HepG2 (cell line): ENCODE measurements around the gene WDR83. TPM values are rescaled to one million over a fixed set of nuclear protein-coding genes. Genes with fewer than 3 reads are reported as not detected.

Experiments used
- CENPT ChIP-seq: sonication (generic); formaldehyde crosslinking; IDR thresholded peaks from 2 replicates; pipeline ENCODE4 v1.8.0; 2022; ENCODE audit warnings: low read depth, mild to moderate bottlenecking, moderate library complexity, missing genetic modification reagents
- GATAD1 ChIP-seq: IDR thresholded peaks from 2 replicates; pipeline ENCODE4 v1.6.1; 2016; ENCODE audit warnings: missing genetic modification reagents, missing compliant biosample characterization
- GTF2F1 ChIP-seq: fragments of 150-350 bp; IDR thresholded peaks from 2 replicates; pipeline ENCODE4 v1.6.1; 2014; ENCODE audit warnings: low read length
- HBP1 ChIP-seq: IDR thresholded peaks from 2 replicates; pipeline ENCODE4 v1.6.1; 2016; ENCODE audit warnings: low read depth, control low read depth
- HDAC6 ChIP-seq: fragments of 200-600 bp; sonication (generic); IDR thresholded peaks from 2 replicates; pipeline ENCODE4 v1.7.0; 2017; ENCODE audit warnings: mild to moderate bottlenecking, antibody characterized with exemption, low read length, low read depth
- HOXA5 ChIP-seq: sonication (generic); formaldehyde crosslinking; IDR thresholded peaks from 2 replicates; pipeline ENCODE4 v1.4.0; 2020; ENCODE audit warnings: missing genetic modification reagents
- KAT2B ChIP-seq: fragments of 150-350 bp; IDR thresholded peaks from 2 replicates; pipeline ENCODE4 v1.6.1; 2014; ENCODE audit warnings: low read depth, low read length, borderline replicate concordance
- MED13 ChIP-seq: sonication (generic); formaldehyde crosslinking; IDR thresholded peaks from 2 replicates; pipeline ENCODE4 v1.5.0; 2020; ENCODE audit warnings: missing genetic modification reagents
- NR0B2 ChIP-seq: sonication (generic); formaldehyde crosslinking; IDR thresholded peaks from 2 replicates; pipeline ENCODE4 v1.4.0; 2020; ENCODE audit warnings: mild to moderate bottlenecking, missing genetic modification reagents
- TFDP2 ChIP-seq: sonication (generic); formaldehyde crosslinking; IDR thresholded peaks from 2 replicates; pipeline ENCODE4 v1.4.0; 2020; ENCODE audit warnings: missing genetic modification reagents
- ZBTB8A ChIP-seq: sonication (generic); formaldehyde crosslinking; IDR thresholded peaks from 2 replicates; pipeline ENCODE4 v1.4.0; 2020; ENCODE audit warnings: mild to moderate bottlenecking, low read depth, missing genetic modification reagents, borderline replicate concordance
- ZNF260 ChIP-seq: sonication (generic); formaldehyde crosslinking; IDR thresholded peaks from 2 replicates; pipeline ENCODE4 v1.4.0; 2020; ENCODE audit warnings: missing genetic modification reagents, low read depth, mild to moderate bottlenecking, borderline replicate concordance
- ZNF382 ChIP-seq: sonication (generic); formaldehyde crosslinking; IDR thresholded peaks from 2 replicates; pipeline ENCODE4 v1.5.0; 2020; ENCODE audit warnings: missing genetic modification reagents, mild to moderate bottlenecking, borderline replicate concordance
- ZNF503 ChIP-seq: sonication (generic); formaldehyde crosslinking; IDR thresholded peaks from 2 replicates; pipeline ENCODE4 v1.4.0; 2020; ENCODE audit warnings: missing genetic modification reagents
- ZNF75D ChIP-seq: sonication (generic); formaldehyde crosslinking; IDR thresholded peaks from 2 replicates; pipeline ENCODE4 v1.8.1; 2023; ENCODE audit warnings: missing genetic modification reagents, mild to moderate bottlenecking, borderline replicate concordance
- ZNF775 ChIP-seq: sonication (generic); formaldehyde crosslinking; IDR thresholded peaks from 2 replicates; pipeline ENCODE4 v1.4.0; 2020; ENCODE audit warnings: missing genetic modification reagents, mild to moderate bottlenecking, moderate library complexity, borderline replicate concordance
- polyA plus RNA-seq, 8 experiments: library from polyadenylated mRNA; depleted of rRNA in 3 of 8; stranded (reverse) in 7 of 8; unstranded in 1 of 8; fragments of >200 nt; fragmentation: Illumina TruSeq in 4 of 8; extraction: Trizol in 4 of 8; gene quantifications; 2 replicates each; pipeline versions ENCODE4 v1.2.1 to v1.2.3, GENCODE V29; 2011 to 2016; ENCODE audit warnings: low read depth in 4 of 8, missing spikeins in 1 of 8, mixed read lengths in 1 of 8; ENCODE audit not compliant: insufficient read depth in 1 of 8
- total RNA-seq, 5 experiments: library from RNA; depleted of rRNA; stranded (reverse); fragments of >200 nt; fragmentation: Illumina TruSeq; extraction: Trizol; gene quantifications; 2 replicates each; pipeline ENCODE4 v1.2.3, GENCODE V29; 2016; ENCODE audit warnings: low read depth in 1 of 5

WDR83 gene
- total and polyA plus RNA-seq, 2 of the 13 experiments (the other 11 are each of a cell fraction or from before 2014, with no cell fraction given), result 4.5 to 10.7 TPM

GRCh38 chr19:12681074-12681987 lies 14.7 kb downstream of the WDR83 start, which contains the start of gene DHPS (continued):
- TF ChIP-seq HOXA5 (CRISPR knock-in tag), result peak; percentile 30; the same call in 1 of the 2 replicates
- TF ChIP-seq ZNF260, result no peak
- no peak for TF ChIP-seq ZNF775 (CRISPR knock-in tag)
- TF ChIP-seq TFDP2 (CRISPR knock-in tag), result peak; percentile 85
- no peak for TF ChIP-seq HDAC6
- TF ChIP-seq ZNF503 (CRISPR knock-in tag), result no peak; the same call in 1 of the 2 replicates
- no peak for TF ChIP-seq KAT2B
- no peak; the same call in 1 of the 2 replicates for TF ChIP-seq NR0B2 (CRISPR knock-in tag)
- TF ChIP-seq ZBTB8A (CRISPR knock-in tag), result no peak
- TF ChIP-seq CENPT (CRISPR knock-in tag), result no peak
- TF ChIP-seq MED13 (CRISPR knock-in tag), result no peak
- peak; percentile 31; the same call in 1 of the 2 replicates for TF ChIP-seq GTF2F1
- TF ChIP-seq ZNF382 (CRISPR knock-in tag), result no peak
- 0 out of 2 replicates have a peak, but pooled peaks have one; percentile 29 for TF ChIP-seq HBP1 (CRISPR knock-in tag)
- TF ChIP-seq ZNF75D, result no peak
- TF ChIP-seq GATAD1 (CRISPR knock-in tag), result peak; percentile 89
